A673 (cell line): Measurements from ENCODE around the gene PHF2. TPM values are rescaled to one million over a fixed set of nuclear protein-coding genes. Genes with fewer than 3 reads are reported as not detected.

Experiments
- Bru-seq: library from RNA; stranded (reverse); fragments of 400-500 nt; gene quantifications from one replicate; lab custom pipeline; 2021; lab: Mats Ljungman, UMichigan
- BruChase-seq, 2 experiments: library from RNA; stranded (reverse); fragments of 400-500 nt; gene quantifications; one replicate each; lab custom pipeline; 2021; lab: Mats Ljungman, UMichigan
- BruUV-seq: library from RNA; stranded (reverse); fragments of 400-500 nt; replicated peaks from 2 replicates; lab custom pipeline; 2021; lab: Mats Ljungman, UMichigan
- CTCF ChIA-PET: fragments of 300-600 bp; sonication (Branson Sonifier 250); formaldehyde crosslinking; loops from one replicate; lab custom pipeline; 2022; ENCODE audit warnings: antibody characterized with exemption; lab: Charles Lee
- POLR2A ChIA-PET: fragments of 300-600 bp; sonication (Branson Sonifier 250); formaldehyde crosslinking; loops from one replicate; lab custom pipeline; 2022; ENCODE audit warnings: antibody characterized with exemption; ENCODE audit not compliant: low non-redundant PET; lab: Charles Lee
- DNase-seq: peaks from one replicate; pipeline ENCODE4 v3.0.0-alpha.2; 2015; ENCODE audit warnings: low spot score
- H3K27ac ChIP-seq: fragments of 200-600 bp; sonication (generic); 2 replicates; pipeline ENCODE4 v1.5.1; 2016; ENCODE audit warnings: mixed run types, low read depth, mild to moderate bottlenecking, mixed read lengths, antibody characterized with exemption, low read length; ENCODE audit not compliant: poor library complexity, severe bottlenecking
- H3K27me3 ChIP-seq: fragments of 200-600 bp; sonication (generic); replicated peaks from 2 replicates; pipeline ENCODE4 v1.6.1; 2017; ENCODE audit warnings: mixed run types, low read depth, mild to moderate bottlenecking, mixed read lengths, antibody characterized with exemption, low read length; ENCODE audit not compliant: insufficient read depth, poor library complexity
- H3K36me3 ChIP-seq: fragments of 200-600 bp; sonication (generic); 2 replicates; pipeline ENCODE4 v1.6.1; 2016; ENCODE audit warnings: mixed run types, mild to moderate bottlenecking, mixed read lengths, antibody characterized with exemption, low read length; ENCODE audit not compliant: insufficient read depth, poor library complexity, severe bottlenecking
- H3K4me1 ChIP-seq: fragments of 200-600 bp; sonication (generic); 2 replicates; pipeline ENCODE4 v1.6.1; 2017; ENCODE audit warnings: mixed run types, mild to moderate bottlenecking, mixed read lengths, antibody characterized with exemption, low read length; ENCODE audit not compliant: insufficient read depth, poor library complexity, severe bottlenecking
- H3K4me3 ChIP-seq: fragments of 200-600 bp; sonication (generic); 2 replicates; pipeline ENCODE4 v1.5.1; 2016; ENCODE audit warnings: low read depth, mixed run types, mild to moderate bottlenecking, mixed read lengths, low read length; ENCODE audit not compliant: poor library complexity, severe bottlenecking
- H3K9me3 ChIP-seq: fragments of 200-600 bp; sonication (generic); 2 replicates; pipeline ENCODE4 v1.6.1; 2016; ENCODE audit warnings: mixed run types, low read depth, mild to moderate bottlenecking, mixed read lengths, antibody characterized with exemption, low read length; ENCODE audit not compliant: poor library complexity, severe bottlenecking
- CTCF ChIP-seq: fragments of 300-800, 200-600 bp; sonication (generic); conservative IDR thresholded peaks from 2 replicates; pipeline ENCODE4 v1.5.1; 2017; ENCODE audit warnings: low read depth, mild to moderate bottlenecking, antibody characterized with exemption, low read length, moderate library complexity, mixed read lengths
- EZH2 ChIP-seq: fragments of 200-600 bp; sonication (generic); IDR thresholded peaks from 2 replicates; pipeline ENCODE4 v1.6.1; 2017; ENCODE audit warnings: borderline replicate concordance, low read depth, mild to moderate bottlenecking, mixed read lengths, antibody characterized with exemption, low read length; ENCODE audit not compliant: poor library complexity, severe bottlenecking
- intact Hi-C: fragments of 100-400 bp; cut with micrococcal nuclease; formaldehyde crosslinking; loops from one replicate; pipeline ENCODE4 v1.10.0; 2022; ENCODE audit not compliant: unreplicated experiment
- long read RNA-seq: library from polyadenylated mRNA; stranded (forward); transcript quantifications from one replicate; pipeline ENCODE4 v2.0.0, GENCODE V29; 2022
- total RNA-seq: library from RNA; stranded (reverse); gene quantifications from 2 replicates; pipeline ENCODE4 v1.2.3, GENCODE V29; 2021

PHF2 gene
- total RNA-seq: 32.7 and 34.5 TPM in 2 replicates
- percentile 71 among the genes with signal in this experiment for Bru-seq, nascent RNA
- percentile 74 among the genes with signal in this experiment for BruChase-seq, experiment 1, labeled RNA remaining after a 2-hour chase
- BruChase-seq, experiment 2, labeled RNA remaining after a 6-hour chase: percentile 85 among the genes with signal in this experiment
- long read RNA-seq, partial matches to known transcripts: 19 of 28 reads
- long read RNA-seq, other reads (novel, unspliced or antisense): 9 of 28 reads

- peak within 1 kb of the TSS; percentile 93 for H3K27ac ChIP-seq
- POLR2A ChIA-PET: no interaction called here
Observed at GRCh38 chr9:93576258-93577077, at the start of gene PHF2. Gene PHF2 (plus strand): TSS chr9:93576584. CDS start chr9:93576774, 190 bp downstream.

GRCh38 chr9:93531374-93531773, 45.0 kb upstream of the PHF2 start:
- no peak for DNase-seq
- POLR2A ChIA-PET: no interaction called here
- BruUV-seq: no TSS peak

More at GRCh38 chr9:93576258-93577077, at the start of gene PHF2:
- no peaks in the 10 kb centered on the region for H3K27me3 ChIP-seq
- peak within 1 kb of the TSS; percentile 85 for H3K4me3 ChIP-seq
- CTCF ChIA-PET: interaction anchor here (0.6 kb wide), 1 partner anchor 10 kb away, joined by 6 read pairs; no protein-coding TSS in a partner anchor
- DNase-seq: peak; percentile 46
- no peaks in the 10 kb centered on the region for H3K9me3 ChIP-seq
- intact Hi-C loops: no loop called here
- no peaks in the 10 kb centered on the region for H3K36me3 ChIP-seq
- TF ChIP-seq CTCF: no peak
- TF ChIP-seq EZH2: no peak
- BruUV-seq: no TSS peak
- H3K4me1 ChIP-seq: peaks cover 19% of the 10 kb centered on the region

More at GRCh38 chr9:93531374-93531773, 45.0 kb upstream of the PHF2 start:
- CTCF ChIA-PET: no interaction called here
- no peaks in the 10 kb centered on the region for H3K9me3 ChIP-seq
- no peaks in the 10 kb centered on the region for H3K27me3 ChIP-seq
- H3K4me1 ChIP-seq: no peaks in the 10 kb centered on the region
- no peak overlapping the region for H3K4me3 ChIP-seq
- intact Hi-C loops: no loop called here
- no peak overlapping the region for H3K27ac ChIP-seq
- TF ChIP-seq CTCF: no peak
- no peak for TF ChIP-seq EZH2
- peaks cover 42% of the 10 kb centered on the region for H3K36me3 ChIP-seq
